GM19328 (cell line): ENCODE results near the gene MAP3K7CL.
"Not testable (repeated sequence)": the region's sequence is repeated elsewhere in the genome, so short reads cannot be mapped to it uniquely, and the experiment has no call there.

ENCODE experiments used
- ATAC-seq: cut with Tn5 transposase; IDR thresholded peaks from one replicate; pipeline ENCODE4 v1.9.1; 2021; ENCODE audit warnings: mild to moderate bottlenecking, moderate library complexity; ENCODE audit not compliant: unreplicated experiment

MAP3K7CL gene

DNA sequence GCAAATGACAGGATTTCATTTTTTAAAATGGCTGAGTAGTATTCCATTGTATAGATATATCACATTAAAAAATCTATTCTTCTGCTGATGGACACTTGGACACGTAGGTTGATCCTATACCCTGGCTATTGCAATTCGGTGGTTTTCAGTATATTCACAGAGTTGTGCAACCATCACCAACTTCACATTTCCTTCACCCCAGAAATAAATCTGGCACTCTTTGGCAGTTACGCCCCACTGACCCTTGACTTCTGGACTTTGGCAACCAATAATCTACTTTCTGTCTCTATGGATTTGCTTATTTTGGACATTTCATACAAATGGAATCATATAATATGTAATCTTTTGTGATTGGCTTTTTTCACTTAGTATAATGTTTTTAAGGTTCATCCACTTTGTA lies 35.9 kb downstream of the MAP3K7CL start:
- ATAC-seq: no peak

DNA sequence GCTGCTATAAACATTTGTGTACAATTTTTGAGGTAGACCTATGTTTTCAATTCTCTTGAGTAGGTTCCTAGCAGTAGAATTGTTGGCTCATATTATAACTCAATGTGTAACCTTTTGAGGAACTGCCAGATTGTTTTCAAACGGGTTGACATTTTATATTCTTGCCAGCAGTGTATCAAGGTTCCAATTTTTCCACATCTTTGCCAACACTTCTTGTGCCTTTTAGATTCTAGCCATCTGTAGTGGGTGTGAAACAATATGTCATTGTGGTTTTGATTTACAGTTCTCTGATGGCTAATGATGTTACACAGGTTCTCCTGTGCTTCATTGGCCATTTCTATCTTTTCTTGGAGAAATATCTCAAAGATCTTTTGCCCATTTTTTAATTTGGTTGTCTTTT lies 36.4 kb downstream of the MAP3K7CL start:
- no peak for ATAC-seq

DNA sequence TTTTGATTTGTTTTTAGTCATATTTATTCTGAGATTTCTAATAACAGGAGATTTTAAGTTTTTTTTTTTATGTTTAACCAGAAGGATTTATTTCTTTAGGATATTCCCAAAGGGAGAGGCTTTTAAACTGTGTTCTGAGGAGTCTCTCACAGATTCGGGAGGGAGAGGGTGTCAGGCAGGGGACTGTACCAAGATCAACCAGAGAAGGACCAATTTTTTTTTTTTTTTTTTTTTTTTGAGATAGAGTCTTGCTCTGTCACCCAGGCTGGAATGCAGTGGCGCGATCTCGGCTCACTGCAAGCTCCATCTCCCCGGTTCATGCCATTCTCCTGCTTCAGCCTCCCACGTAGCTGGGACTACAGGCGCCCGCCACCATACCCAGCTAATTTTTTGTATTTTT lies 37.0 kb downstream of the MAP3K7CL start:
- not testable (repeated sequence) for ATAC-seq

DNA sequence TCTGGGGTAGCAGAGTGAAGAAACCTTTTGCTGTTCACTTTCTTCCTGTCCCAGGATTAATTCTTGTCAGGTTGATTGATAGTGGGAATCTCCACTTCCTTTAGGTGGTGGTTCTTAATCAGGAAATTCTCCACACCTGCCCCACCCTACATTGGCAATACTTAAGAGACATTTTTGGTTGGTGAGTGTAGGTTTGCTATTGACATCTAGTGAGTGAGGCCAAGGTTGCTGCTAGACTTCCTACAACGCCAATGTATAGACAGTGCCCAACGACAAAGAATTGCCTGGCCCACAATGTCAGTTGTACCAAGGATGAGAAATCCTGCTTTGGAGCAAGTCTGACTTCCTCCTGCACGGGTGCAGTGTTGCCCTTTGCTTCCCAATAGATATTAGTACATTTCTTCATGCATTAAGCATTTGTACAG lies 38.5 kb downstream of the MAP3K7CL start:
- ATAC-seq: no peak

DNA sequence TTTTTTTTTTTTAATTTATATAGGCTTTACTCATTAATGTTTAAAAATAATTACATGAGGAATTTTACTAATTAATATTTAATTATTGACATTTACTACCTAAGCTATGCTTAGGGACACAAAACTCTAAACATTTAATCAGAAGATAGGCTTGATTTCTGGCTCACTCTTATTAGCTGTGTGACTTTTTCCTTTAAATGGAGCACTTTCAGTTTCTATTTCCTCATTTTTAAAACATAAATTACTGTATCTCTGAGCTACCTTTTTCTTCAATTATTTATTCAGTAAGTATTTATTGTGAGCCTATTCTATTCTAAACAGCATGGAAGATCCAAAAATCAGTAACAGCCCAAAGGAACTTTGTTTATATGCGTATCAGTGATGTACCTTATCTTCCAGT lies 40.5 kb downstream of the MAP3K7CL start:
- ATAC-seq: no peak

DNA sequence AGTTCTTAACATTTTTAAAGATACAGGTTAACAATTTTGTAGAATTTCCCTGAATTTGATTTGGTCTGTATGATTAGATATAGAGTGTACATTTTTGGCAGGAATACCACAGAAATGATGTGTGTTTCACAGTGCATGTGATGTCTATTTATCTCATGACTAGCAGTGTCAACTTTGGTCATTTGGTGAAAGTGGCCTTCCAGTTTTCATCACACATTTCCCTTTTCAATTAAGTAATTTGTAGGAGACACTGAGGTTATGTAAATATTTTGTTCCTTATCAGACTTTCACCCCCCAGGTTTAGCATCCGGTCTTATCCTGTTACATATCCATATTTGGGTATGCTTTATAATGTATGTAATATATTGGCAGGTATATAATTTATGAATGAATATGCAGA lies 41.8 kb downstream of the MAP3K7CL start:
- no peak for ATAC-seq

DNA sequence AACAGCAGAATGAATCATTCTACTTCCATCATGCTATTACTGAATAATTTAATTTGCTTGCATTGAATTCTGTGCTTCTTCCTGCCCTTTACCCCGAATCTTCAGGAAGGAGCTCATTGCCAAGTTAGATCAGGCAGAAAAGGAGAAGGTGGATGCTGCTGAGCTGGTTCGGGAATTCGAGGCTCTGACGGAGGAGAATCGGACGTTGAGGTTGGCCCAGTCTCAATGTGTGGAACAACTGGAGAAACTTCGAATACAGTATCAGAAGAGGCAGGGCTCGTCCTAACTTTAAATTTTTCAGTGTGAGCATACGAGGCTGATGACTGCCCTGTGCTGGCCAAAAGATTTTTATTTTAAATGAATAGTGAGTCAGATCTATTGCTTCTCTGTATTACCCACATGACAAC lies 44.2 kb downstream of the MAP3K7CL start:
- ATAC-seq: no peak

DNA sequence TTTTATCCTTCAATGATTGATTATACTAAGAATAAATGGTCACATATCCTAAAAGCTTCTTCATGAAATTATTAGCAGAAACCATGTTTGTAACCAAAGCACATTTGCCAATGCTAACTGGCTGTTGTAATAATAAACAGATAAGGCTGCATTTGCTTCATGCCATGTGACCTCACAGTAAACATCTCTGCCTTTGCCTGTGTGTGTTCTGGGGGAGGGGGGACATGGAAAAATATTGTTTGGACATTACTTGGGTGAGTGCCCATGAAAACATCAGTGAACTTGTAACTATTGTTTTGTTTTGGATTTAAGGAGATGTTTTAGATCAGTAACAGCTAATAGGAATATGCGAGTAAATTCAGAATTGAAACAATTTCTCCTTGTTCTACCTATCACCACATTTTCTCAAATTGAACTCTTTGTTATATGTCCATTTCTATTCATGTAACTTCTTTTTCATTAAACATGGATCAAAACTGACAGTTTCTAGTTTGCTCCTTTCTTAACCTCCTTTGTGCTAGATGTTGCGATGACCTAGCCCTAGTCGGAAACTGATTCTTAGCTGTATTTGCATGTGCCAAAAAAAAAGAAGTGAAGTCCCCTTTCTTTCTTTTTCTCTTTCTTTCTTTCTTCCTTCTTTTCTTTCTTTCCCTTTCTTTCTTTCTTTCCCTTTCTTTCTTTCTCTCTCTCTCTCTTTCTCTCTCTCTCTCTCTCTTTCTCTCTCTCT lies 45.1 kb downstream of the MAP3K7CL start:
- no peak for ATAC-seq

DNA sequence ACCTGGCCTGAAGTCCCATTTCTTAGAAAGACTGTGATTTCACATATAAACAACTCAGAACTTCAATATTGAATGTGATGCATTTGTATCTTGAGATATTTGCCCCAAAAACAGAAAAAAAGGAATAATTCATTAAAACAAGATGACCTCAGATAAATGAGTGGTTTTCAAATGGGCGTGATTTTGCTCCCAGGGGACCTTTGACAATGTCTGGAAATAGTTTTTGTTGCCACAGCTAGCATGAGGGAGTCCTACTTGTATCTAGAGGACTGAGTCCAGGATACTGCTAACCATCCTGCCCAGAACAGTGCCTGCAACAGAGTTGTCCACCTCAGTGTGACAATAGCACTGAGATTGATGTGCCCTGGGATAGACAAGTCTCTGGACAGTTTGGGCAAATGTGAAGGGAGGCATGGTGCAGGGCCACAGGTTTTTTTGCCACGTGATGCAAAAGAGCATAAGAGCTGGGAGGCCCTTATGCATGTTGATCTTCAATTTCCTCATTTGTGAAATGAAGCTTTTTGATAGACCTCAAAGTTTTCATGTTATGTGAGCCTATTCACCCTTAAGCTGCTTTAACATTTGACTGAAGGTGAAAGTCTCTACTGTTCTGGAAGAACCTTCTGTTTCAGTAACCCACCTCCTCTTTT lies 46.2 kb downstream of the MAP3K7CL start:
- ATAC-seq: no peak

DNA sequence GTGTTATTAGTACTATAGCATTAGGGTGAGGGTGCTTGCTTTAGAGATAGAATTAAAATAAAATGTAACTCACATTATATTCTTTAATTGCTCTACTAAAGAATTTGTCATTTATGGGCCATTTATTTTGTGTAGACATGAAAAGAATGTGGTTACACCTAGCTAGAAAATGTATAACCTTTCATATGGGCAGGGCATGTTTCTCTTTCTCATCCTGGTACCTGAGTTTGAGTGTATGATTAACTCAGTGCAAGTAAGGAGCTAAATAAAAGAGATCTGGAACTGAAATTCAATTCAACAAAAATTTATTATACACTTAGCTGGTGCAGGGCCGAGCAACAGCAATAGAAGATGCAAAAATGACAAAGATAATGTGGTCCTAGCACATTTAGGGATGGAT lies 47.4 kb downstream of the MAP3K7CL start:
- no peak for ATAC-seq

DNA sequence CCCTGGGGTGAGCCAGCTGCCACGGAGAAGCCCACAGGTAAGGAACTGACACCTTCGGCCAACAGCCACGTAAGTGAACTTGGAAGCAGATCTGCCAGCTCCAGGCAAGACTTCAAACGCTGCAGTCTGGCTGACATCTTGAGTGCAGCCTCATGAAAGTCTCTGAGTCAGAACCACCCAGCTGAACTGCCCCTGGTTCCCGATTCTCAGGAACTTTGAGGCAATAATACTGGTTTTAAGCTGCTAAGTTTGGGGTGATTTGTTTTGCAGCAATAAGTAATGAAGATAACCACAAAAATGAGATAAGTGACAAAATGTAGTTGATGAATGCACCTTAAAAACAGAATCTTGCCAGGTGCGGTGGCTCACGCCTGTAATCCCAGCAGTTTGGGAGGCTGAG lies 48.5 kb downstream of the MAP3K7CL start:
- ATAC-seq: no peak

DNA sequence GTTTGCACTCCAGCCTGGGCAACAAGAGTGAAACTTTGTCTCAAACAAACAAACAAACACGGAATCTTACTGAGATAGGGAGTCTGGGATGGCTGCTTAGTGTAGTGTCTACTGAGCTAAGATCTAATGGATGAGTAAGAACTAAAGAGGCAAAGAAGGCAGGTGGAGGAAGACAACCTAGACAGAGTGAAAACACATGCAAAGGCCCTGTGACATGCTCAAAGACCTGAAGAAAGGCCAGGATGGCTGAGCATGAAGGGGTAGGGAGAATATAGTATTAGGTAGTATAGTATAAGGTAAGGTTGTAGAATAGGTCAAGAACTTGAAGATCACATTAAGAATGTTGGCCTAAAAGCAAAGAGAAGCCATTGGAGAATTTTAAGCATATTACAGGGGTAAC lies 49.1 kb downstream of the MAP3K7CL start:
- ATAC-seq: no peak

DNA sequence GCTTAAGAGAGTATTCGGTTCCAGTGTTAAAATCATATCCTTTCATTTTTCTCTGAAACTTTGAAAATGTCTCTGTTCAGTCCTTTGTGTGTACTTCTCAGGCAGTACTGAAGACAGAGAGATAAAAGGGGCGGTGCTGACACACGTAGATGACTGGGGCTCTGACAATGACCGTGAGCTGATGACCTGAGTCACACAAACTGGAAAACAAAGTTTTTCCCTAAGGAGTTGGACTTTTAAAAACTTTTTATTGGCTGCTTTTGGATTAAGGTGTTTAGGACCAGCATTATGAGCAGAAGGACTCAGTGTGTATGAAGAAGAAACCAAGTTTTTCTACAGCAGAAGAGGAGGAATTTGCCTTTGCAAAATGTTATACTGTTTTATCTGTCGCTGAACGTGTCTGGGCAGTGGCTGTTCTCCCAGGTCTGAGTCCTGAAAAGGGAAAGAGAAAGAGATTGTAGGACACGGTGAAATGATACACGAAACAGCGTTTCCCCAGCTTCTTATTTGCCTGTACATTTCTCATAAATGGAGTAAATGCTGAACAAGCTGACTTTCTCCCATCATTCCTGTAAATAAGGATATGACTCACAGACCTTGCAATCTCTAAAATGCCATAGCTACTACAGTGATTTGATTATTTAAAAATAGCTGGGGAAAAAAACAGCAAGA lies 51.5 kb downstream of the MAP3K7CL start:
- ATAC-seq: no peak

DNA sequence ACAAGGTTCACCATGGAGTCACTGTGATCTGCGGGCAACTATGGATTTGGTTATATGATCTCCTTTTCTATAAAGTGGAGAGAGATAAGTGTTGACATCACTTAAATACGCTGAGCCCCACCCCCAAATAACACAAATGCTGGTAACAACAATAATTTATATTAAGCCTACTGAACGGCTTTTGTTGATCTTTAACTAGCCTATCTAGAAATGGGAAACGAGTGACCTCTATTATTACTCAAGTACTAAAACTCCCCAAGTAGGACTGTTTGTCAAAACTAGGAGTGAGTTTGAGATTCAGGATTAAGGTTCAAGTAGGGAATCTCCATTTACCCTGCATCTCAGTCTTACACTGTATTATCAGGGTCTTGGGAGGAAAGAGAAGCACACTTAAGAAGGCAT lies 52.2 kb downstream of the MAP3K7CL start:
- ATAC-seq: no peak

DNA sequence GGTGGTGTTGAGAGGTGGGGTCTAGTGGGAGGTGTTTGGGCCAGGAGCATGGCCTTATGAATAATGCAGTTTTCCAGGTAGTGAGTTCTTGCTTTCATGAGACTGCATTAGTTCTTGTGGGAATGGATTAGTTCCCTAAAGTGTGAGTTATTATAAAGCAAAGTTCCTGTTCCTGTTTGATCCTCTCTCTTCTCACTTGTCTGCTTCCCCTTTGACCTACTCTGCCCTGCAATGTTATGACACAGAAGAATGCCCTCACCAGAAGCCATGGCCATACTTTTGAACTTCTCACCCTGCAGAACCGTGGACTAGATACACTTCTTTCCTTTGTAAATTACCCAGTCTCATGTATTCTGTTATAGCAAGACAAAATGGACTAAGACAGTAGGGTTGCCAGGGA lies 53.6 kb downstream of the MAP3K7CL start:
- ATAC-seq: no peak

DNA sequence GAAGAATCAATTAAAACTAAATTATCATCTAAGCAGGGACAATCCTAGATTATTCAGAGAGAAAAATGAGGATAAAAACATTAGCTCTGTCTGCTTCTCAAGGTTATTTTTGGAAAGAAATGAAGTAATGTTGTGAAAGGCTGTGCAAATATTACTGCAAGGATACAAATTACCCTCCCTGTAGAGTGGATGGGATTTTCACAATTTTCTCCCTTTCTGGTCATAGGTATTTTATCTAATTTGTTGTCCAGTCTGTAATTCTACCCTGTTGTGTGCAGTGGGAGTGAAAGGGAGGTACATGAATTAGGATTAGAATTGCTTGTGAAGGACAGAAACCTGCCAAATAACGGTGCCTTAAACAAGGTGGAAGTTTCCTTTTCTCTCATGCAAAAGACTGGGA lies 54.7 kb downstream of the MAP3K7CL start:
- no peak for ATAC-seq

DNA sequence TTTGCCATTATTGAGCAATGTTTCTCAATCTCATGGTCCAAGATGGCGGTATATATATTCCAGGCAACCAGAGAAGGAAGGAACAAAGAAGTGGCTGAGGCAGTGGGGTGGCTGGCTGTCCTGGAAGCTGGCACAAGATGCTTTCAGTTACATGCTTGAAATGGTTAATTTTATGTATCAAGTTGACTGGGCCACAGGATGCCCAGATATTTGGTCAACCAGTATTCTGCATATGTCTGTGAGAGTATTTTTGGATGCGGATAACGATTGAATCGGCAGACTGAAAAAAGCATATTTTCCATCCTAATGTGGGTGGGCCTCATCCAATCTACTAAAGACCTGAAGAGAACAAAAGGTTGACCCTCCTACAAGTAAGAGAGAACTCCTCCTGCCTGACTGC lies 55.2 kb downstream of the MAP3K7CL start:
- no peak for ATAC-seq

DNA sequence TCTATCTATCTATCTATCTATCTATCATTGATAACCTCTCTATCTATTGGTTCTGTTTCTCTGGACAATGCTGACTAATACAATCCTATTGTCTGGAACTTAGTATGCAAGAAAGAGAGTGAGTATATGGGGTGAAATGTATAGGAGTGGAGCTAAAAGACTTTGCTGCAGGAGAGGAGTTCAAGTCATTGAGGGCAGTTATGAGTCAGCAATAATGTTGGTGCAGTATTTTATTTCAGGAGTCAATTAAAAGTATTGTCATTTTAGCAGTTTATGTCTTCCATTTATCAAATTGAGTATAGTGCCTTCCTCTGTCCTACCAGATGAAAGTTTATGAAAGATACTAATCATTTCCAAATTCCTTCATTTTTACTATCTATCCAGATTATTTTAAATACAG lies 55.8 kb downstream of the MAP3K7CL start:
- ATAC-seq: no peak

DNA sequence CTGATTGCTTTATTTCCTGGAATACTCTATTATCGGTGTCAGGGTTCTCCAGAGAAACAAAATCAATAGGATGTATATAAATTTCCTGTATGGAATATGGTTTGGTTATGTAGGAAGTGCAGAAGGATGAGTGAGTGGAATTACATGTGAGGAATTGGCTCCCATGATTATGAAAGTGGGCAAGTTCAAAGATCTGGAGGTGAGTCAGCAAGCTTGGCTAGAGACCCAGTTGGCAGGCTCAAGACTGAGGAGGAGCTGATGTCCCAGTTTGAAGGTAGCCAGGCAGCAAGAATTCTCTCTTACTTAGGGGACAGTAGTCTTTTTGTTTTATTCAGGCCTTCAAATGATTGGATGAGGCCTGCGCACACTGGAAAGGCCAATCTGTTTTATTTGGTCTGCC lies 57.5 kb downstream of the MAP3K7CL start:
- no peak for ATAC-seq

DNA sequence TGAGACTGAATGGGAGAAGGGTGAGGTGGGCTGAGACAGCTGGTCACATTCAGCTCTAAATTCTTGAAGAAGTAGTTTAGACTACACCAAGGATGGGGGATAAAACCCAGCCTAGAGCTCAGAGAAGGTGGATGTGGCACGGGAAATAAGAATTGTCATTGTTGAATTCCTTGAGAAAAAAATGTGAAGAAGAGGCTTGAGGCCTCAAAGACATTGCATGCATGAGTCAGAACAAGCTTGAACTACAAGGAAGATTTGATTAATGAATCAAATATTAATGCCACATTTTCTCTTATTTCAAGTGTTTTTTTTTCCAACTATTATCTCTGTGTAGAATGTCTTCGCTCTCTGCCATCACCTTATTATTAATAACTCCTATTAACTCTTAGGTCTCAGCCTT lies 58.9 kb downstream of the MAP3K7CL start:
- ATAC-seq: no peak

DNA sequence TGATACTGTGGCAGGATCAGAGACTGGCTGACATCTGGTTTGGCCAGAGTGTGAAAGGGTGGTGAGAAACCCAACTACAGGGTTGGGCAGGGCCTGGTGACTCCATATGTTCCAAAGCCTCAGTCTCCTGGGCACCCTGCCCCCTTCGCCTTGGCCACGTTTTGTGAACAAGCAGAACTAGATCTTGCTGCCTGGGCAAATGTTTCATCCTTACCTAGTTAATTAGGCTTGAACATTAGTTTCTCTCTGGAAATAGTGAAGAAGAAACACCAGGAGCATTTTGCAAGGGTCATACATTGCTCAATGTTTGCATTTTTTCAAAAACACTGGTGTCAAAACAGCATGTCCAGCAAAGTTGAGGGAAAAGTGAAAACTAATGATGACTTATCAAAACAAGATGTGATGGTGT lies 60.5 kb downstream of the MAP3K7CL start:
- ATAC-seq: no peak

DNA sequence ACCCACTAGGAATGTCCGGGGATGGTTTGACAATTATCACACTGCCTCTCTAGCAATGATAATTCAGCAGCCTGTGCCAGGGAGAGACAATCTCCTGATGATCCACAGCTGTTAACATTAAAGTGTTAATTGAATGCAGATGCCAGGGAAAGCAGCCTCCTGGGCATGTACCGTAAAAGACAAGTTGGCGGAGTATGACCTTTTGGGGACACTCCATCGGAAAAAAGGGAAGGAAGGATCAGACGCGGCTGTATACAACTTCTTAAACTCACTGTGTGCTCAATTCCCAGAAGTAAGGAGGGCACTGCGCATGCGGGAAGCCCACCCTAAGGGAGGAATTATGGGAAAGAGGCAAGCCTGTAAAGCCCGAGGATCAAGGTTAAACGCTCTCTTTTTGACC lies 62.6 kb downstream of the MAP3K7CL start:
- ATAC-seq: no peak
